Naive B cell (primary cell): ENCODE results near the gene CUX1. TPM values are rescaled to one million over a fixed set of nuclear protein-coding genes. Genes with fewer than 3 reads are reported as not detected.
"Not testable (repeated sequence)": the region's sequence is repeated elsewhere in the genome, so short reads cannot be mapped to it uniquely, and the experiment has no call there.

Experiments used
- ATAC-seq, 2 donors: fragments of 150-1000 bp; cut with Tn5 transposase; 2 replicates each; pipeline ENCODE4 v1.10.0; 2021; ENCODE audit warnings: low read depth in 2 of 2, mild to moderate bottlenecking in 2 of 2, moderate library complexity in 2 of 2
- DNase-seq: peaks from one replicate; pipeline ENCODE4 v3.0.0; 2022
- H3K27ac Mint-ChIP-seq, 6 donors: one replicate each; pipeline ENCODE4 v1.8.0; 2020 to 2022; ENCODE audit warnings: mild to moderate bottlenecking in 6 of 6, mixed read lengths in 6 of 6, moderate library complexity in 5 of 6, inconsistent platforms in 2 of 6
- H3K27me3 Mint-ChIP-seq, 3 donors: one replicate each; pipeline ENCODE4 v1.8.0; 2021 to 2022; ENCODE audit warnings: mixed read lengths in 3 of 3, mild to moderate bottlenecking in 1 of 3
- H3K36me3 Mint-ChIP-seq, 2 donors: one replicate each; pipeline ENCODE4 v1.8.0; 2020 to 2022; ENCODE audit warnings: mixed read lengths in 2 of 2, inconsistent platforms in 1 of 2, mild to moderate bottlenecking in 1 of 2
- H3K4me1 Mint-ChIP-seq, 3 donors: one replicate each; pipeline ENCODE4 v1.8.0; 2020 to 2022; ENCODE audit warnings: mixed read lengths in 3 of 3, inconsistent platforms in 1 of 3, mild to moderate bottlenecking in 1 of 3, moderate library complexity in 1 of 3
- H3K4me3 Mint-ChIP-seq, 8 donors: one replicate each; pipeline ENCODE4 v1.8.0; 2020 to 2022; ENCODE audit warnings: mild to moderate bottlenecking in 8 of 8, mixed read lengths in 8 of 8, moderate library complexity in 8 of 8, inconsistent platforms in 2 of 8
- H3K9me3 Mint-ChIP-seq, 7 donors: one replicate each; pipeline ENCODE4 v1.8.0; 2020 to 2022; ENCODE audit warnings: mixed read lengths in 7 of 7, mild to moderate bottlenecking in 5 of 7, inconsistent platforms in 2 of 7, moderate library complexity in 1 of 7
- polyA plus RNA-seq, 6 donors: library from polyadenylated mRNA; unstranded; fragments of 300-500 nt; fragmentation: Illumina TruSeq; gene quantifications; one replicate each; pipeline ENCODE4 v1.2.3, GENCODE V29; 2021; ENCODE audit warnings: low read depth in 6 of 6

CUX1 gene
- polyA plus RNA-seq, 6 donors from 2014 or later = 0.66 to 31.5 (median 14.5) TPM

- Mint-ChIP-seq H3K27ac (peak overlapping the region in 1 of 6 donors; percentile 5), H3K27me3 (no peaks in the 10 kb centered on the region), H3K4me1 (peaks cover 10 to 18% (median 15%) of the 10 kb centered on the region in 3 donors), H3K9me3 (no peaks in the 10 kb centered on the region), H3K4me3 (peak overlapping the region; percentile 39 to 96 (median 82)), H3K36me3 (no peaks in the 10 kb centered on the region)
- ATAC-seq (no peak), DNase-seq (no peak)
Measured at GRCh38 chr7:101813402-101814019, 3.9 kb upstream of the CUX1 start.

DNA sequence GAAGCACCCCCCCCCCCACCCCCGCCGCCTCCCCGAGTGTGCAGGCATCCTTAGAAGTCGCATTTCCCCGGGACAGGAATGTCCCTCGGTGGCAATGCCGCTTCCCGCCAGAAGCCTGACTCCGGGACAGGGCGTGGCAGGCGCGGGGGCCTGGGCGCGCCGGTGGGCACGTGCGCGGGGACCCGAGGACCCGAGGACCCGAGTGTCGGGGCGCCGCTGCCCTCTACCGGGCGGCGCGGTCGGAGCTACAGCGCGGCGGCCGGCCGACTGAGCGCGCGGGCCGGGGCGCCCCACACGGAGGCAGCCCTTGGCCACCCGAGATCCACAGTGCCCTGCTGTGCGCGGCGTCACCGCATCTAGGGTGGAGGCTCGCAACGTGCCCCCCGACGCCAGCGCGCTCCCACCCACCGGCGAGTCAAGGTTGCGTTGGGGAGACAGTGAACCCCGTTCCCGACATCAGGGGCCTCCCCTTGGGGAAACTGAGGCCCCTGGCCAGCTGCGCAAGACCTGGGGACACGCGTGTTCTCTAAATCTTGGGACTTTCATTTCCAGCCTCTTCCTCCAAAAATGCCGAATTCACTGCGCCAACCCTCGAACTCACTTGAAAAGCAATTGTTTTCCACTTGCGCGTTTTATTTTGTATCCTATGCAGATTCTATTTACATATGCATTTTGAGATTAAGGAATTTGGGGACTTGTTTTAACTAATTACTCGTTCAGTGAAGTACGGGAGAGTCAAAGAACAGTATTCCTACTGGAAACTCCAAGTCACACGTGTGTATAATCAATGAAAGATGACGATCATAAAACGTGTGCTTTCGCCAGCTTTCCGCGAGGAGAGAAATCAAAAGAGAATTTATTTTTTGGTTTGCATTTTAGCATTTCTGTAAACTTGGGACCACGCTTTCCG, 3.1 kb upstream of the CUX1 start:
- peak; percentile 63 for DNase-seq
- H3K4me1 Mint-ChIP-seq = peaks cover 13 to 22% (median 19%) of the 10 kb centered on the region in 3 donors
- peak overlapping the region in 4 of 6 donors; percentile 30 to 85 (median 58) for H3K27ac Mint-ChIP-seq
- ATAC-seq = peak; percentile 46 to 48
- no peaks in the 10 kb centered on the region for H3K36me3 Mint-ChIP-seq
- no peaks in the 10 kb centered on the region for H3K9me3 Mint-ChIP-seq
- no peaks in the 10 kb centered on the region for H3K27me3 Mint-ChIP-seq
- H3K4me3 Mint-ChIP-seq = peak overlapping the region; percentile 81 to 96 (median 90)

- Mint-ChIP-seq H3K9me3 (no peaks in the 10 kb centered on the region), H3K4me3 (peak overlapping the region; percentile 81 to 96 (median 90)), H3K36me3 (no peaks in the 10 kb centered on the region), H3K4me1 (peaks cover 19 to 29% (median 19%) of the 10 kb centered on the region in 3 donors), H3K27ac (peak overlapping the region in 4 of 6 donors; percentile 47 to 85 (median 66)), H3K27me3 (no peaks in the 10 kb centered on the region)
- peak; percentile 76 for DNase-seq
- peak; percentile 61 to 62 for ATAC-seq
Measured at GRCh38 chr7:101814991-101815825, 2.2 kb upstream of the CUX1 start.

DNA sequence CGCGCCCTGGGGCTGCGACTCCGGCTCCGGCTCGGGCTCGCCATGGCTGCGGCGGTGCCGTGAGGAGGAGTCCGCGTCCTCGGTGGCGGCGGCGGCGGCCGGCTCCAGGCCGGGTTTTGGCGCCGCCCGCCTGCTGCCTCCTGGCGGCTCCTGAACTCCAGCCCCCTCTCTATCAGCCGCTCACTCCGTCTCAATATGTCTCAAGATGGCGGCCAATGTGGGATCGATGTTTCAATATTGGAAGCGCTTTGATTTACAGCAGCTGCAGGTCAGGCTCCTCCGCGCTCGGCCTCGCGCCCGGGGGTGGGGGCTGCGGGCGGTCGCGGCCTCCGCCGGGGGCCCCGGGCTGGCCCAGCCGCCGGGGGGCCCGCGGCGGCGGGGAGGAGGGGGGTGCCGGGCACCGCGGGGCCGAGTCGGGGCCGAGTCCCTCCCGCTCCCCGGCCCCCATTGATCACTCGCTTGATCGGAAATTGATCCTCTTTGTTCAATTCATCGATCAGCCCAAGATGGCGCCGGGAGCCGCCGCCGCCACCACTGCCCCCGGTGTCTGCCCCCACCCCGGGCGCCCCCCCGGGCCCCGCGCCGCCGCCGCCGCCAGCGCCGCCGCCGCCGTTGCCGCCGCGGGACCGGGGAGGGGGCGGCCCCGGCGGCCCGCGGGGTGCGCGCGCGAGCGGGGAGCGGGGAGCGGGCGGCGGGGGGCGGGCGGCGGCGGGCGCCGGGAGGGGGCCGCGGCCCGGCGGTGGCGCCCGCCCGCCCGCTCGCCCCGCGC, 1.4 kb upstream of the CUX1 start:
- Mint-ChIP-seq H3K27me3 (no peaks in the 10 kb centered on the region), H3K36me3 (no peaks in the 10 kb centered on the region), H3K4me1 (peaks cover 23 to 30% (median 23%) of the 10 kb centered on the region in 3 donors), H3K4me3 (peak overlapping the region; percentile 81 to 96 (median 84)), H3K27ac (peak overlapping the region in 4 of 6 donors; percentile 62 to 92 (median 84)), H3K9me3 (no peaks in the 10 kb centered on the region)
- ATAC-seq = peak; percentile 70 to 71
- peak; percentile 75 for DNase-seq

- H3K9me3 Mint-ChIP-seq = no peaks in the 10 kb centered on the region
- H3K4me1 Mint-ChIP-seq = peaks cover 23 to 30% (median 23%) of the 10 kb centered on the region in 3 donors
- H3K36me3 Mint-ChIP-seq = no peaks in the 10 kb centered on the region
- H3K27me3 Mint-ChIP-seq = no peaks in the 10 kb centered on the region
- peak overlapping the region in 5 of 8 donors; percentile 25 to 85 (median 78) for H3K4me3 Mint-ChIP-seq
- DNase-seq = peak; percentile 19
- peak overlapping the region in 1 of 6 donors; percentile 49 for H3K27ac Mint-ChIP-seq
- peak; percentile 0 to 2 for ATAC-seq
Measured at GRCh38 chr7:101816595-101817470, 593 bp upstream of the CUX1 start.

DNA sequence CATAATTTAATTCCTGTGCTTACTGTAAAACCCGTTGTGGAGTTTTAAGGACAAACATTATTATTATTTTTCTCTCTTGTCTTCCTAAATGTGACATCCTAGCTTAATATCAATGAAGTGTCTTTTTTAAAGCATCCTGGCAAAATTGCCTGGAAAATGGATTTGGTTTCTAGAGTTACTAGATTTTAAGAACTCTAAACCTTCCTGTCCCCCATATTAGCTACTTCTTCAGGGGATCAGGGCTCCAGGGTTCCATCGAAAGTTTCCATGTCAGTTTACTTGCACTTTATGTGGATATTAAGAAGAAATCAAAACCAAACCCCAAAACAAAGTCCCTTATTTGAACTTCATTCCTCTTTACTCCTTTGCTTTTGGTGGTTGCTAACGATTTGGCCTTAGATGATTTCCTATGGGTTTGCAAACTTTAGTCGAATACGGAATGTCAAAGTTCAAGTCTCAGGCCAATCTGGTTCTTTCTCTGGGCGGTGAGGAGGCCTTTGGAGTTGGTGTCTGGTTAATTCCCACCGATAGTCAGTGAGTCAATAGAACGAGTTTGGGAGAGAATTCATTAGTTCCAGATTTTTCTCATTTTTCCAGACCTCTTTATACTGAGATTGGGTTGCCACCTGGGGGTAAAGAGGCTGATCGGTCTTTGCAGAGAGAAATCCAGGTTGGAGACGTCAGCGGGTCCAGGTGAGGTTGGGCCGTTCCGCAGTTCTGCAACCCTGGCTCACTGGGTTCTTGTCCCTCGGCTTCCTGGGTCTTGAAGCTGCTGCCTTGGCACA, 1.1 kb downstream of the CUX1 start:
- peaks cover 23 to 30% (median 30%) of the 10 kb centered on the region in 3 donors for H3K4me1 Mint-ChIP-seq
- H3K4me3 Mint-ChIP-seq = peak overlapping the region in 7 of 8 donors; percentile 78 to 94 (median 86)
- DNase-seq (no peak), ATAC-seq (no peak)
- no peaks in the 10 kb centered on the region for H3K27me3 Mint-ChIP-seq
- peak overlapping the region in 5 of 6 donors; percentile 27 to 73 (median 49) for H3K27ac Mint-ChIP-seq
- H3K36me3 Mint-ChIP-seq = no peaks in the 10 kb centered on the region
- no peaks in the 10 kb centered on the region for H3K9me3 Mint-ChIP-seq

DNA sequence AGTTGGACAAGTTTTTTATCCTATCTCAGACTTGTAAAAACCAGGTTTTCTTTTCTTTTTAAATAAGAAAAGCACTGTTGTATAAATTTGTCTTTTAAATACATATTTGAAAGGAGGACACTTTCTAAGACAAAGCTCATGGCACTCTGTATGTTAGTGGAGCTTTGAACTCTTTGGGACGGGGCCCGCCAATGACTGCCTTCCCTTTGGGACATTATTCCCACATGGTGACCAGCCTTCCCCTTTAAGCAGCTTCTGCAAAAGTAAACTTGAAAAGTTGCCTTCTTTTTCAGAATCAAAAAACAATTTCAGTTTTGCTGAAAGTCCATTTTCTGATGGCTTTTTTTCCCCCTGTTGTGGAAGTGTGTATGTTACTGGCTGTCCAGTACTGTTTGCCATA, 1.8 kb downstream of the CUX1 start:
- peak overlapping the region in 1 of 8 donors; percentile 85 for H3K4me3 Mint-ChIP-seq
- DNase-seq = no peak
- no peaks in the 10 kb centered on the region for H3K27me3 Mint-ChIP-seq
- H3K4me1 Mint-ChIP-seq = peaks cover 23 to 31% (median 30%) of the 10 kb centered on the region in 3 donors
- peak overlapping the region in 1 of 6 donors; percentile 7 for H3K27ac Mint-ChIP-seq
- no peaks in the 10 kb centered on the region for H3K36me3 Mint-ChIP-seq
- ATAC-seq = no peak
- H3K9me3 Mint-ChIP-seq = no peaks in the 10 kb centered on the region

- no peaks in the 10 kb centered on the region for H3K36me3 Mint-ChIP-seq
- H3K4me3 Mint-ChIP-seq = peak overlapping the region in 1 of 8 donors; percentile 76
- H3K27ac Mint-ChIP-seq = peak overlapping the region in 1 of 6 donors; percentile 44
- H3K27me3 Mint-ChIP-seq = no peaks in the 10 kb centered on the region
- H3K9me3 Mint-ChIP-seq = no peaks in the 10 kb centered on the region
- H3K4me1 Mint-ChIP-seq = peaks cover 18 to 32% (median 24%) of the 10 kb centered on the region in 3 donors
- ATAC-seq (no peak), DNase-seq (no peak)
Measured at GRCh38 chr7:101819913-101820522, 2.6 kb downstream of the CUX1 start.

DNA sequence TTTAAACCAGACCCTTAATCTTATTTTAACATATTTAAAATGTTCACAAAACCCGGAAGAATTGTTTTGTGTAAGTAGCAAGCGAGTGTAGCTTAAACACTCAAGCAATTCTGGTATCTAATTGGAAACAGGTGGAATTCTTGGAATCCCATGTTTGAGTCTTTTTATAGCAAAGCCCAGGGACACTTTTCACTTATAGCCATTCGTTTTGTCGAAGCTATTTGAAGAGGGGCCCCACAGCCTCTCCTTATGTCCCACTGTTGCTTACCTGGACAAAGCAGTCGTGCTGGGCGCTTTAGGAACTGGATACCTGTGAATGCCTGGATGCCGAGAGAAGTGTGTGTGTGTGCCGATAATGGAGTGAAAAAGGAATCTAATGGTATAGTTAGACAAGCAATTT, 3.3 kb downstream of the CUX1 start:
- Mint-ChIP-seq H3K4me1 (peaks cover 20 to 39% (median 24%) of the 10 kb centered on the region in 3 donors), H3K4me3 (peak overlapping the region in 1 of 8 donors; percentile 36)

GRCh38 chr7:101822632-101823031, 5.2 kb downstream of the CUX1 start:
- not testable (repeated sequence) for H3K9me3 Mint-ChIP-seq, ATAC-seq, DNase-seq, H3K4me3 Mint-ChIP-seq, H3K36me3 Mint-ChIP-seq, H3K27ac Mint-ChIP-seq, H3K27me3 Mint-ChIP-seq
- H3K4me1 Mint-ChIP-seq = peaks cover 34 to 55% (median 38%) of the 10 kb centered on the region in 3 donors

More for the DNA sequence above, 3.3 kb downstream of the CUX1 start:
- no peaks in the 10 kb centered on the region for H3K36me3 Mint-ChIP-seq
- no peaks in the 10 kb centered on the region for H3K9me3 Mint-ChIP-seq
- ATAC-seq = no peak
- no peaks in the 10 kb centered on the region for H3K27me3 Mint-ChIP-seq
- DNase-seq = no peak
- H3K27ac Mint-ChIP-seq = peak overlapping the region in 1 of 6 donors; percentile 53

- Mint-ChIP-seq H3K36me3 (no peaks in the 10 kb centered on the region), H3K9me3 (no peaks in the 10 kb centered on the region), H3K4me1 (peaks cover 34 to 52% (median 36%) of the 10 kb centered on the region in 3 donors), H3K27me3 (no peaks in the 10 kb centered on the region), H3K27ac (no peak overlapping the region), H3K4me3 (no peak overlapping the region)
- no peak for DNase-seq
- ATAC-seq = no peak
Measured at GRCh38 chr7:101823096-101823495, 5.7 kb downstream of the CUX1 start.
